EH (cell line): ENCODE data around the gene KCNK16.
"Not testable (repeated sequence)": the region's sequence is repeated elsewhere in the genome, so short reads cannot be mapped to it uniquely, and the experiment has no call there.

ENCODE experiments used
- DNase-seq: peaks from one replicate; pipeline ENCODE4 v3.0.0-alpha.2; 2015; ENCODE audit warnings: low read depth

The KCNK16 gene

GRCh38 chr6:39309942-39310531, 12.5 kb downstream of the KCNK16 start:
- DNase-seq: peak; percentile 71

- no peak for DNase-seq
Observed at GRCh38 chr6:39307462-39307861, 15.0 kb downstream of the KCNK16 start.

- DNase-seq: no peak
Observed at GRCh38 chr6:39304951-39305350, 17.6 kb downstream of the KCNK16 start.

GRCh38 chr6:39303425-39304153, 18.9 kb downstream of the KCNK16 start:
- DNase-seq: no peak

GRCh38 chr6:39302669-39303424, 19.7 kb downstream of the KCNK16 start:
- DNase-seq: peak; percentile 72

GRCh38 chr6:39302011-39302410, 20.5 kb downstream of the KCNK16 start:
- DNase-seq: no peak

GRCh38 chr6:39301606-39302005, 20.9 kb downstream of the KCNK16 start:
- peak; percentile 25 for DNase-seq

GRCh38 chr6:39300739-39301138, 21.8 kb downstream of the KCNK16 start:
- no peak for DNase-seq

- DNase-seq: no peak
Observed at GRCh38 chr6:39298061-39298460, 24.4 kb downstream of the KCNK16 start.

GRCh38 chr6:39296745-39297640, 25.5 kb downstream of the KCNK16 start:
- DNase-seq: peak; percentile 8

- DNase-seq: no peak
Observed at GRCh38 chr6:39295611-39296011, 26.9 kb downstream of the KCNK16 start.

- DNase-seq: no peak
Observed at GRCh38 chr6:39294899-39295298, 27.6 kb downstream of the KCNK16 start.

- DNase-seq: no peak
Observed at GRCh38 chr6:39294133-39294532, 28.4 kb downstream of the KCNK16 start.

- no peak for DNase-seq
Observed at GRCh38 chr6:39292637-39293036, 29.9 kb downstream of the KCNK16 start.

GRCh38 chr6:39289490-39289889, 33.0 kb downstream of the KCNK16 start:
- DNase-seq: no peak

GRCh38 chr6:39287601-39288000, 34.9 kb downstream of the KCNK16 start:
- DNase-seq: no peak

- not testable (repeated sequence) for DNase-seq
Observed at GRCh38 chr6:39286596-39286995, 35.9 kb downstream of the KCNK16 start.

GRCh38 chr6:39282774-39283173, 39.7 kb downstream of the KCNK16 start:
- DNase-seq: no peak

- DNase-seq: no peak
Observed at GRCh38 chr6:39281312-39281980, 41.1 kb downstream of the KCNK16 start.

- DNase-seq: peak; percentile 11
Observed at GRCh38 chr6:39280247-39280731, 42.2 kb downstream of the KCNK16 start.

- DNase-seq: no peak
Observed at GRCh38 chr6:39279539-39279938, 43.0 kb downstream of the KCNK16 start.
